ENCODE data around the gene TMEM72. TPM values are rescaled to one million over a fixed set of nuclear protein-coding genes. Genes with fewer than 3 reads are reported as not detected.

The TMEM72 gene
- total RNA-seq (2022; extraction: Qiagen RNA extraction), result not detected in 5 replicates

DNA sequence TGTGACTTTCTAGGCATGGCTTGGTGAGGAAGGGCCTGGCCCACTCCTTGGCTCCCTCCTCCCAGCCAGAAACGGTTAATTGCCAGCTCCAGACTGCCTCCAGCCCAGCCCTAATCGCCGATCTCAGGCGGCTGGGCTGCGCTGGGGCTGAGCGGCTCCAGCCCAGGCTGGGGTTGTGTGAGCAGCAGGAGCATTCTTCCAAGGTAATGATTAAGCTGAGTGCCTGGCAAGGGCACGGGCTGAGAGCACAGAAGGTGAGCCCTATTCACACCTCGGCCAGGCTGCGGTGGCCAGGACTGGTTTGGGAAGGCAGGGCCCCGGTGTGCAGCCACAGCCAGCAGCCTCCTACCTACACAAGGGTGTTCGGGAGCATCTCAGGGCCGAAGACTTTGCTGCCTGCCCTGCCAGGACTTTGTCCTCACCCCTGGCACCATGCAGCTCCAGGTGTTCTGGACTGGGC lies at the start of gene TMEM72:
Gene TMEM72, plus strand, starts transcription at position 257 of the 460 bp plus-strand sequence. Its CDS starts 176 bp downstream, at position 433.

DNA sequence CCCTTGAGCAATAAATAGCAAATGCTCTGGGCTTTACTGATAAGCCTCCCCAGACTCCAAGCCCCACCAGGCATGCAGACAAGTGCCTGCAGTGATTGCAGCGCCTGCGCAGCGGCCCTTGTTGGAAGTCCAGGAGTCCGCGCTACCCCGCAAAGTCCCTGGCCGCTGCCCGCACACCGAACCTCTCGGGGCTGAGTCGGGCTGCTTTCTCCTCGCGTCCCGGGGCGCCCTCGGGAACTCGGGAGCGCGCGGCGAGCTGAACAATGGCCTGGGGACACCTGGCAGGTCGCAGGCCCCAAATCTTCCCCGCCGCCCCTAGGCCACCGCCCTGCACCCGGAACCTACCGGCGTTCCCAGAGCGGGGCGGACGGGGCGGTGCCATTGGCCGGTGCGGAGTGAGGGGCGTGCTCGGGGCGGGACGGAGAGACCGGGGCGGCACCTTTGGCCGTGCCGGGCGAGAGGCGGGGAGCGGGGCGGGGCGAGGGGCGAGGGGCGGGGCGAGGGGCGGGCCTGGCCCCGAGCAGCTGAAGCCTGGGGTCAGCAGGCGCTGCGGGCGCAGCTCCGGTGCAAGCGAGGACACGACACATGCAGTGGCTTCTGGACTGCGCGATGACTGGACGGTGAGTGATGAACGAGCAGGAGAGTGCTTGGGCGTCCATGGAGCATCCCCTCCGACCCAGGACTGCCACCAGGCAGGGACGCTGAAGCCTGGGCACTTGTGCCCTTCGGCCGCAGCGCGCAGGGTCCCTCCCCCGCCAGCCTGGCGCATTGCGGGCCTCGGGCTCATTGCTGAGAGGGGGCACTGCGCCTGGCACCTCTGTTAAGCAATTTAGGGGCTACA lies 48.3 kb downstream of the TMEM72 start, which contains the start of gene RASSF4:
Gene RASSF4, plus strand, starts transcription at position 556 of the 841 bp plus-strand sequence. CDS start 10,401 bp downstream, outside the sequence.

DNA sequence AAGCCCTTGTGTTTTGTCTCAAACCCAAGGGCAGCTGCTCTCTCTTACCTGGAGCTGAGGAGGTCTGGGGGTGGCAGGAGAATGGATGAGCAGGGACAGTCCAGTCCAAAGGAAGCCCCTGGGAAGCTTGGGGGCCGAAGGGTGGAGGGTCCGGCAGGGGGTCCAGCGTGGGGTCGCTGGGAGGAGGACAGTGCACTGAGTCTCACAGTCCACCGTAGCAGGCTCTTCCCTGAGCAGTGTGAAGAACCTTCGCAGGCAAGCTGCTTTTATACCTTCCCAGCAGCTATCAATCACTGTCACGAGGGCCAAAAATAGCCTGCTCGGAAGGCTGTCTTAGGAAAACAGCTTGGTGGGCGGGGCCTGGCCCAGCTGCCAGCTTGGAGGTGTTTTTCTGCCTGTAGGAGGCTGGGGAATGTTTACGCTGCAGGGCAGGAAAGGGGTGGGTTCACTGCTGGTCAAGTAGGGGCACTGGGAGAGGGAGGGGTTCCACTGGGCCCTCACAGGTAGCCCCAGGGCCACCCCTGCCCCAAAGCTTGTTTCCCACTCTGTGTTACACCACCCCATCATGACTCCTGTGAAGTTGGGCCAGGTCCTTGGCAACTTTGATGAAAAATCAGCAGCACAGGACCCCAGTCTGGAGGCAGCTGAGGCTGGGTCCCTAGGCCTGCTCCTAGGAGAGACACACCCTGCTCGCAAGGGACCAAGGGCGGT lies 67.6 kb downstream of the TMEM72 start, which contains the start of gene DEPP1:
Gene DEPP1, minus strand, starts transcription at position 240 of the 711 bp plus-strand sequence. CDS start 779 bp downstream, outside the sequence.

Other genes with a start within 250 kb of the TMEM72 start
- gene RASSF4, start 48.5 kb downstream of the TMEM72 start, total RNA-seq (2022; extraction: Qiagen RNA extraction), result 3.8 to 6.1 TPM (median 5.0 TPM) in 5 replicates
- gene DEPP1, start 67.5 kb downstream of the TMEM72 start, total RNA-seq (2022; extraction: Qiagen RNA extraction), result 2.4 to 3.4 TPM (median 3.2 TPM) in 5 replicates
- 5.4 to 7.0 TPM (median 5.8 TPM) in 5 replicates for gene ZNF22, start 89.6 kb downstream of the TMEM72 start, total RNA-seq (2022; extraction: Qiagen RNA extraction)

Data from A549 treated with dexamethasone at 1 μM for 4 hours (cell line).